ENCODE measurements around the gene CENPP.

DNA sequence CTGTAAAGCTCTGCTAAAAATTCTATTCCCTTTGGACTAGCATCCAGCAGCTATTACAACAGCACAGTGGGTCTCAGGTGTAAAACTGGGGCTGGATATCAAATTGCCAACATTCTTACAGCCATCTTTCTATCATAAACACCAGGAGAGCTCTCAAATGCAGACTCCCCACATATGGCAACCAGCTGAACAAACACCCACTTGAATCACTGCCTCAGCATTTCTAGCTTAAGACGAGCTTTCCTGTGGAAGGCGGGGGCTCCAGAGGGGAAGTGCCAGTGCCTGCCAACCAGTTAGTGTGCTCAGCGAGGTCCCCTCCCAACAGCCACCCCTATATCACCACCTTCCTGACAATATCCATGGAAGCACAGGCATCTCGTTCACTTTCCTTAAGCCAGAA lies 282.0 kb downstream of the CENPP start:
- no peak for TF ChIP-seq CTBP1 (IDR thresholded peaks at IDR 0.05; ENCODE audit: borderline replicate concordance)
- no peak for TF ChIP-seq FOXK2 (IDR thresholded peaks at IDR 0.05)
- no peak for TF ChIP-seq NFRKB (IDR thresholded peaks at IDR 0.05)
- TF ChIP-seq SUZ12 (IDR thresholded peaks at IDR 0.05): no peak
- no peak for TF ChIP-seq SP1 (IDR thresholded peaks at IDR 0.05)
- no peak for TF ChIP-seq BHLHE40 (IDR thresholded peaks at IDR 0.05; ENCODE audit: borderline replicate concordance)
- TF ChIP-seq FOXM1 (IDR thresholded peaks at IDR 0.05; ENCODE audit: borderline replicate concordance): no peak
